Activated CD8-positive, alpha-beta memory T cell treated with anti-CD3 and anti-CD28 coated beads, Interleukin-2, amount 50 U/mL, for 1 hour (primary cell): ENCODE data around the gene GPR132.
"Not testable (repeated sequence)": the region's sequence is repeated elsewhere in the genome, so short reads cannot be mapped to it uniquely, and the experiment has no call there.

Experiments
- DNase-seq: peaks from one replicate; pipeline ENCODE4 v3.0.0-alpha.2; 2020; ENCODE audit errors: extremely low read depth

Gene GPR132

DNA sequence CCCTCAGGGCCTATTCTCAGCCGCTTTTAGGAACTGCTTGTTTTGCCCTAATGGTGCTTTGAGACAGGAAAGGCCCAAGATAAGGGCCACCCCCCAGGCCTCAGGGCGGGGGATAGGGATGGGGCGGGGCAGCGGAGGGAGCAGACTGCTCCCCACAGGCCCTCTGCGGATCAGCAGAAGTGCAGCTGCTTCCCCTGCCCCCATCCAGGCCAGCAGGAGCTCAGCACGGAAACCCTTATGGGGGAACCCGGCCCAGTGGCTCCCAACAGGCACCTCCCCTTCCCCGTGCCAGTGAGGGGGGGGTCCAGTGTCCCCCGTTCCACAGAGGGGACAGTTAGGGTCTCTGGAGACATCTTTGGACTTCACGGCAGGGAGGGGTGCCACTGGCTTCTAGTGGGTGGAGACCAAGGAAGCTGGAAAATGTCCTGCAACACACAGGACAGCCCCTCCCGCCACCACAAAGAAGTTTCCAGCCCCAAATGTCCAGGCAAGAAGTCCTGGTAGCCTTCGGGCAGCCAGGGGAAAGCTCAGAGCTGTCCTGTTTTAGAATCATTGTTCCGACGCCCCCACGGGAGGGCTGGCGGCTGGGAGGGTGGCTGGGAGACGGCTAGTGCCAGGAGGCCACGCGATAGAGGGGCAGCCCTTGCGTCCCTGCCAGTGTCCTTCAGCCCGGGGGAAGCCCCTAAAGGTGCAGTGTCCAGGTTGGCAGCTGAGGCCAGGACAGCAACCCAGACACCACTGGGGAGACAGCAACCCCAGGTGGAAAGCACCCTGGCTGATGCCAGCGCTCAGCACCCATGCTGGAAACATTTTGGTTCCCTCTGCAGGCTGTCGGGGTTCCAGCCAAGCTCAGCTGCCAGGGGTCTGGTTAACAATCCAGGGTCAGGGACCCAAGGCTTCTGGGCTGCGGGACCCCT, 10.4 kb upstream of the GPR132 start:
- DNase-seq: no peak

DNA sequence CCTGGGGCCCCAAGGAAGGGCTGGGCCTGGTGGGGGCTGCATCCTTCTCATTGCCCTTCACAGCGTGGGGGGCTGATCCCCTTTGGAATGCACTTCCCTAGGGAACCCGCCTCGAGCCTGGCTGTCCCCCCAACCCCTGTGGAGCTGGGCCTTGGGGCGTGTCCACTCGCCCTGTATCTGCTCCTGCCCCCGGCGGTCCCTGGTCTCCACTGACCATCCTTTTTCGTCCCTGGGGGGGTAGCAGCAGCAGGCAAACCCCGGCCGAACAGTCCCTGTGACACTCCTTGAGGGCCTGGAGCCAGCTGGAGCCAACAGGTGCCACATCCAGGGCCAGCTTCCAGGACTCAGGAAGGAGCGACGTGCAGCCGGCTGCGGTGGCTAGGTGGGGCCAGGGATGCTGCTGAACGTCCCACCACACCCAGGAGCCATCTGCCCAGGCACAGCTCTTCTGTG, 9.4 kb upstream of the GPR132 start:
- DNase-seq: no peak

DNA sequence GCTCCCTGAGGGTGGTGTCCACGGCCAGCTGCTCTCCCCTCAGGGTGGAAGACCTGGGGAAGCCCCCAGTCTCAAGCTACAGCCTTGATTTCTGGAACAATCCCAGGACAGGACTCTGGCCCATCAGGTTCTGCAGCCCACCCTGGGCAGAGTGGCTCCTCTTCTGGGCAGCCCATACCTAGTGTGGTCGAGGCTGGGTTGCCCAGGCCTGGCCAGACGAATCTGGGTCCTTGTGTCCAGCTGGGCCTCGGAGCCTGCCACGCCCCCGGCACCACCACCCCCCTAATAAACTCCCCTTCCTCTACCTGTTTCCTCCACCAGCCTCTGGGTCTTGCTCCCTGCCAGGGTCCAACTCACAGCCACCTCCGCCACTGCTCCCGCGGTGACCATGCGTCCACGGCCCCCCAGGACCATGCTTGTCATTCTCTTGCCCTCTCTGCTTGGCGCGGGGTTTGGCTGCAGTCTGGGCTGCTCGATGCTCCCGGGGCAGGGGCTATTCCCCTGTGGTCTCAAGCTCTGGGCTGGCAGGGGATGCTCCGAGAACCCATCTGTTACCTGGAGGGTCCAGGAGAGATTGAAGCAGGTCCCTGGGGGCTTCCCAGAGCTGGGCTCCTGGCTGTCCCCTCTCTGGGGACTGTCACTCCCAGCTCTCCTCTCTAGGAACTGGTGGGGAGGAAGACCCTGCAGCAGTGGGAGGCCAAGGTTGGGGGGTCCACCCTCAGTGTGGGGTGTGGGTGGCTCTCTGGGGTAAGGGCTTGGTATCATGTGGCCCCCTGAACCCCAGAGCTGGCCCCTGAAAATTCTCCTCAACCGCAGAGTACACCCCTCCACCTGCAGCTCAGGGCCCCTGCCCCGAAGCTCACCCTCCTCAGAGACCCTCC, 8.7 kb upstream of the GPR132 start:
- DNase-seq: no peak

DNA sequence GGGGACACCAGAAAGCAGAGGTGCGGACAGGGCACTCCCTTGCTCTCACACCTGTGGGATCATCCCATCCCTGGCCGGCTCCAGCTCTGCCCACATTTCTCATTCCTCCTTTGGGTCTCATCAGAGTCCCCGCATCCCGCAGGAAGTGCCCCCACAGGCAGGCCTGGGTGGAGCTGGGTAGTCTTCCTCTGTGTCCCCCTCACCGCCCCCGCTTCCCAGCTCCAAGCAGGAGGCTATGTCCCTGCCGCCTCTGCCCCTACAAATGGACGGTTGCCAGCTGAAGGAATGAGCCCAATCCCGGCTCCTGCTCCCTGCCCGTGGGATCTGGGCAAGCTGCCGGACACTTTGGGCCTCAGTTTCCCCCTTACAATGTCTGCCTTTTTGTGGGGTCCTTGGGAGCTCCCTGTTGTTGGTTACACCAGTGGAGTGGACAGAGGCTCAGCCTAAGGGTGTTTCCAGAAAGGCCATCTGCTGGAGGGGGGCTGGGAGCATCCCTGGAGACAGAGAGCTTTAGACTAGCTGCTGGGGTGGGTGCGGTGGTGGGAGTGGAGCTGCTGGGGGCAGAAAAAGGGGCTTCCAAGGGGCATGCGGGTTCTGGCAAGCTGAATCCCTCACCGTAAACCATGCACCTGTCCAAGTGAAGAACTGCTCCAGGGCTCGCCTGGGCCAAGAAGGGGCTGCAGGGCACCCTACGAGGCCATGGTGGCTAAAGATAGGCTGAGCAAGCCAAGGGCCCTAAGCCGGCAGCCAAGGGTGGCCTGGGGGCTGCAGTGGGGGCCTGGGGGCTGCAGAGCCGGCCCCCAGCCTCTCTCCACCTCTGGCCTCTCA, 7.9 kb upstream of the GPR132 start:
- no peak for DNase-seq

DNA sequence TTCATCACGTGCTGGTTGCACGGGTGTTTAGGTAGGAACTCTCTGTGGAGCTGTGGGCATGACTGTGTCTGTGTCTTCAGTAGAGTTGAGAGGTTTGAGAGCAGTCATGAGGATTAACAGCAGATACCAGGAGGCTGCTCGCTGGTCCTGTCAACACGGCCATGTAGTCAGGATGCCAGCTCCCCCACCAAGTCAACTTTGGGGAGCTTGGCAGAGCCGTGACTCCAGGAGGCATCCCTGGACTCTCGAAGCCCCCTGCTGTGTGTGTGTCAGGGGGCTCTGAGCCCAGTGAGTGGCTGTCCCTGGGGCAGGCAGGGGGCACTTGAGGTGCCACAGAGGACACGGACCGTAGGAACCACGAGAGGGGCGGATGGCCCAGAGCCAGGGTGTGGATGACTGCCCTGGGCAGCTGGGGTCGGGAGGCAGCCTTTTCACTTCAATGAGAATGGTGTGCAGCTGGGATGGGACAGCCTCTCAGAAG, 7.2 kb upstream of the GPR132 start:
- no peak for DNase-seq

DNA sequence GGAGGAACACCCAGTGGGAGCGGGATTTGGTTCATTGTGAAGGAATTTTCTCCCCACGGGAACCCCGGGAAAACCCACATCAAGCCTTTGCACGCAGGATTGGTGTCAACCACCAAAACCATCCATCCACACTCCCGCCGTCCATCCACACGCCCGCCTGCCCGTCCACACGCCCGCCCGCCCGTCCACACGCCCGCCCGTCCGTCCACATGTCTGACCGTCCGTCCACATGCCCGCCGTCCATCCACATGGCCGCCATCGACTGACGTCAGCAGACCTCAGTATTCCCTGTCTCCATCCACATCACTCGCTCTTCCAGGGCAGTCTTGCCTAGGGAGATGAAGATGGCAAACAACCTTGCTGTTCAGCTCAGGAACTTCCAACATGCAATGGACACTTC, 6.7 kb upstream of the GPR132 start:
- no peak for DNase-seq

DNA sequence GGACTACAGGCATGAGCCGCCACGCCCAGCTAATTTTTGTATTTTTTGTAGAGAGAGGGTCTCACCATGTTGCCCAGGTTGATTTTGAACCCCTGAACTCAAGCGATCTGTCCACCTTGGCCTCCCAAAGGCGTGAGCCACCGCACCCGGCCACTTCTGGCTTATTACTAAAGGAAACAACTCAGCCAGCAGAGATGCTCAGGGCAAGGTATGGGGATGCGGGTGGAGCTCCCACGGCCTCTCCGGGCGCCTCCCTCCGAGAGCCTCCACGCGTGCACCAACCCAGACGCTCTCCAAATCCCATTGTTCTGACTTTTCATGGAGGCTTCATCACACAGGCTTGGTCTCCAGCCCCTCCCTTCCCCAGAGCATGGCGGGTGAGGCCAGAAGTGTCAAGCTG, 6.1 kb upstream of the GPR132 start:
- no peak for DNase-seq

DNA sequence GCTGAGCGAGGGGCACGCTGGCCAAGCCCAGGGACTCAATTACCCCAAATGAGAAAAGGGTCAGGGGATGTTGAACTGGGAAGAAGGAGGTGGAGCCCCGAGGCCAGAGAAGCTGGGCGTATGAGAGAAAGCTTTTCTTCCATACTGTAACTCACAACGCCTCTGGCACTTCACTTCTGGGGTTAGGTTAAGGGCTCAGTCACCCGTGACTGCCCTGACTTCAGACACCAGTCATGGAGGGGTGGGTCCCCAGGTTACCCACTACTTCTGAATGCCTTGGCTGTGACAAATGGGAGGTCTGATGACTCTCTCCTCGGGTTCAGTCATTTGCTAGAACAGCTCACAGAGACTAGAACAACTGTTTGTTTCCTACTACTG, 5.5 kb upstream of the GPR132 start:
- DNase-seq: no peak

DNA sequence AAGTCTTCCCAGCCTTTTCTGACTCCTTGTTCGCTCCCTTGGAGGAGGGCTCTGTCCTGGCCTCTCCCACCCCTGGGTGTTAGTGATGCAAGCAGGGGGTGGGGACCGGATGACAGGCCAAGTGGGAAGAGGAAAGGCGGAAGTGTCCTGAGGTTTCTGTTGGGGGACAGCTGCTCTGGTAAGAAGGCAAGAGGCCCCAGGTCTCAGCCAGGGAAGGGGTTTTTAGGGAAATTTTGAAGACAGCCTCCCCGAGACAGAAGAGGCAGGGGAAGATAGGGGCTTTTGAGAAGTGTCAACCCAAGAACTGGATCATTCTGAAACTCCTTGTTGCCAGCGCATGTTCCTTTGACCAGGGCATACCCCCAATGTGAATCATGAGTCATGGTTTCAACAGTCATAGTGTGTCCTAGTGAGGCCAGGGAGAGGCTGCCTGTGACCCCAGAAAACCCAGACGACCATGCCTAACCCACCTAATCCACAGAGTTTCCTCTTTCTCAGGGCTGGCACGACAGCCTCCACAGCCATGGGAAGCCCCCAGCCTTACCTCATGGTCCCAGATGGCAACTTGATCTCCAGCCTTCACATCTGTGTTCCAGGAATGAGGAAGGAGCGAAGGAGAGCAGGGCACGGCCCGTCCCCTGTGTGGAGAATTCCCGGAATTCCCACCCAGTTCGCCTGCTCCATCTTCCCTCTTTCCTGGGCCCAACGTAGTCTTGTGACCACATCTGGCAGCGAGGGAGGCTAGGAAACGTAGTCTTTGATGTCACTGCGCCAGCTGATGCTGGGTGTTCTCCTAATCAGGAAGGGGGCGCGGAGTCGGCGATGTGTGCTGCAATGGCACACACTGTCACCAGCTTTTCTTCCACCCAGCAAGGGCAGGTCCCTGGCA, 4.9 kb upstream of the GPR132 start:
- no peak for DNase-seq

DNA sequence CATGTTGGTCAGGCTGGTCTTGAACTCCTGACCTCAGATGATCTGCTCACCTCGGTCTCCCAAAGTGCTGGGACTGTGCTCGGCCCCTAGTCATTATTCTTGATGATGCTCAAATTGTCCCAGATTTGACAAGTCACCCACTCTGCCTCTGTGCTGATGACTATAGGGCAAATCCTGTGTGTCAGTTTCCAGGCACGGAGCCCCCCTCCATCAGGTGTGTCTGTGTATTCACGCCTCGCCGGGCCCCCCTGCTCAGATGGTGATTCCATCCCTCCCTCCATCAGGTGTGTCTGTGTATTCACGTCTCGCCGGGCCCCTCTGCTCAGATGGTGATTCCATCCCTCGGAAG, 4.3 kb upstream of the GPR132 start:
- DNase-seq: no peak

DNA sequence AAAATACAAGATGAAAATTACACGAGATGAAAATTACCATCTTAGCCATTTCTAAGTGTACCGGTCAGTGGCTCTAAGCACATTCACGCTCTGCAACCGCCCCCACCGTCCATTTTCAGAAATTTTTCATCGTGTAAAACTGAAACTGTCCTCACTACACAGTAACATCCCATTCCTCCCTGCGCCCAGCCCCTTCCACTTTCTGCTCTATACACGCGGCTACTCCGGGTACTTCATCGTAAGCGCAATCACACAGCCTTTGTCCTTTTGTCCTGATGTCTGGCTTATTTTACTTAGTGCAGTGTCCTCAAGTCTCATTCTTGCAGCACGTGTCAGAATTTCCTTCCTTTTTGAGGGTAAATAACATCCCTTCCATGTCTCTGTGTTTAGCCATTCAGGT, 3.6 kb upstream of the GPR132 start:
- DNase-seq: no peak

DNA sequence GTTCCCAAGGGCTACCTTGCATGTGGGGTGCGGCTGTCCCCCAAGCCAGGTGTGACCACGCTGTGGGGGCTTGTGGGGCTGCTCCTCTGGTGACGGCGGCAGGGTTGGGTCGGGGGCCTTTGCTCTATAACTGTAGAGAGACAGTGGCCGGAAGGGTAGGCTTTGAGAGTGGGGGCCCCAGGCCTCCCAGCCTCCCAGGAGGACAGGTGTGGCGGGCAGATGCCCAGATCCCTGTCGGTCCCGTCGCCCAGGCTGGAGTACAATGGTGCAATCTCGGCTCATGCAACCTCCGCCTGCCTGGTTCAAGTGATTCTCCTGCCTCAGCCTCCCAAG, 2.7 kb upstream of the GPR132 start:
- DNase-seq: no peak

DNA sequence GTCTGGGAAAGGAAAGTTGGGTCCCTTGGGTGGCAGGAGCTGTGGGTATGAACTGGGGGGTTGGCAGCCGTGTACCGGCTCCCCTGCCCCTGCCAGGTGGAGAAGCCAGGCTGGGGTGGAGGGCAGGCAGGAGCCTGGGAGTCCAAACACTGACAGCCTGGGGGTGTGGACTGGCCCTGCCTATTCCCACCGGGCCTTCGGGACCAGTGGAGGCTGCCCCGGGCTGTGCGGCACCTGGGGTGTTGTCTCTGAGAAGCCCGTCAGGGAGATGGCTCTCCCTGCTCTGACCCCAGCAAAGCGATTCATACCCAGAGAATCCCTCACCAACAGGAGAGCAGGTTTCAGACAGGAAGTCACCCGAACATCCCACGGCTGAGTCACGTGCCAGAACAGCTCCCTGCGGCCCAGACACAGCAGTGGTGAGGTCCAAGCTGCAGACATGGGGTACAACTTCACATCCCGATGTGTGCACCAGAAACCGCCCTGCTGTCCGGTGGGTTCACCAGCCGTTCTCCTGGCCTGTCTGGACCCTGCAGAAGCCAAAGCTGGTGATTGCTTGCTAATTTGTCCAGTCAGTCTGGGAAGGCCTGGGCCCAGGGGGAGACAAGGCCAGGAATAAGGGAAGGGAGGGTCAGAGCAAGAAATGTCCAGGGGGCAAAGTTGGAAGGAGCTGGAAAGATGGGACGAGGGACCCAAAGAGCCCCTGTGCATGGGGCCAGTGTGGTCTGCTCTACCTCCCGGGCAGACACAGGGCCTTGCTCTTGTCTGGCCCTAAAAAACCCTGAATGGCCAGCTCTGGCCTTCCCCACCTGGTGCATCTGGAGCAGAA, 2.1 kb upstream of the GPR132 start:
- DNase-seq: peak; percentile 49

DNA sequence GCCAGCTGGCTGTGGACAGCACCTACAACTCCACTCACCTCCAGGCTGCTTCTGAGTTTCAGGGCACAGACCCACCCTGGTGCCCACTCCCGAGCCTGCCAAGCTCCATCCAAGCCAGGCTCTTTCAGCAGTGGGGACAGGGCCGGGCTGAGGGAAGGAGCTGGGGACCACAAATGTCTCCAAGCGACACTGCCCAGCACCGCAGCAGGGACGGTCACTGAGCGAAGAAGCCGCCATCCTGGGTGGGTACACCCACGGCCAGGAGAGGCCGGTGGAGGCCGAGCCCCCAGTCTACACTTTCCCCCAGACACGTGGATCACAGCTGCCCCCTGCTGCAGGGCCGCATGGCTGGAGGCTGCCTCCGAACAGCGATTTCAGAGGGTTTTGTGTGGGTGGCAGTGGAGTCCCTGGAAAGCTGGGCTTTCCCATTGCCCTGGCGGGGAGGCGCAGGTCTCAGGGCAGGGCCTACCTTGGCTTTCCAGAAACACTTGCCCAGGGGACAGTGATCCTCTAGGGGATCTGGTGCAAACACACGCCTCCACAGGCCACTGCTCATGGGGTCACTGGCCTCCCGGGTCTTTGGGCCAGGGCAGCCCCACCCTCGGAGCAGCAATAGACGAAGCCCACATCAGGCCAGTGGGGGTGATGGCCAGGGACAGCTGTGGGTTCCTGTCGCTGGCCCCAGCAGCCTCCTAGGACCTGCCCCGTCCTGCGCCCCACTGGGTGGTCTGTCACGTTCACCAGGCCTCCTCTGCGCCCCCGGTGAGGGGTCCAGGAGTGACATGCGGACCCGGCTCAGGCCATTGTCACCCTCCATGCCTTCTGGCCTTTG, 1.2 kb upstream of the GPR132 start:
- no peak for DNase-seq

DNA sequence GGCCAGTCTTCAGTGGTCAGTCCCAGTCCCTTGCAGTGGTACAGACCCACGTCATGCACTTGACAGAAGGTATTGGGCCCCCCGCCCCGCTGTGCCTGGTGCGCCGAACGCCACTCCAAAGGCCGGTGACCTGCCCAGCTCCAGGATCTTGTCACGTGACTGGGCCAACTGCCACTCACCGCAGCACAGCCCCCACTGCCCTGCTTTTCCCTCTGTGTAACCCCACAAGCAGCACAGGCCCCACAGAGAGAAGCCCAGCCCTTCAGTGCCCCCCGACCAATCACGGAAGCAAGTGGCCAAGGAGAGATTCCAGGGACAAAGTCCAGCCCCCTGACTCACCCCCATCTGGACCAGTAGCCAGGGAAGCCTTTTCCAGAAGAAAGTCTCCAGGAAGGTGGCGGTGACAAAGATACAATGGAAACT, 498 bp downstream of the GPR132 start:
- no peak for DNase-seq

DNA sequence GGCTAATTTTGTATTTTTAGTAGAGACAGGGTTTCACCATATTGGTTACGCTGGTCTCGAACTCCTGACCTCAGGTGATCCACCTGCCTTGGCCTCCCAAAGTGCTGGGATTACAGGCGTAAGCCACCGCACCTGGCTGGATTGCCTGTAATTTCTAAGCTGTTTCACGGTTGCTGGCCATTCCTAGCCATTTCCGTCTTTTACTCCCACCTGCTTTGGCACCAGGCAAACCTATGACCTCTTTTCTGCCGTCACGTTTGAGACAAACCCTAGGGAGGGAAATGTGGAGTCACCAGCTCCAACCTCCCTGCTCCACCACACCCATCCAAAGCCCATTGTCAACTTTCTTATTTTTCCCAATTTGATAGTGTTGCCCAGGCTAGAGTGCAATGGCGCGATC, 1.2 kb downstream of the GPR132 start:
- DNase-seq: no peak

DNA sequence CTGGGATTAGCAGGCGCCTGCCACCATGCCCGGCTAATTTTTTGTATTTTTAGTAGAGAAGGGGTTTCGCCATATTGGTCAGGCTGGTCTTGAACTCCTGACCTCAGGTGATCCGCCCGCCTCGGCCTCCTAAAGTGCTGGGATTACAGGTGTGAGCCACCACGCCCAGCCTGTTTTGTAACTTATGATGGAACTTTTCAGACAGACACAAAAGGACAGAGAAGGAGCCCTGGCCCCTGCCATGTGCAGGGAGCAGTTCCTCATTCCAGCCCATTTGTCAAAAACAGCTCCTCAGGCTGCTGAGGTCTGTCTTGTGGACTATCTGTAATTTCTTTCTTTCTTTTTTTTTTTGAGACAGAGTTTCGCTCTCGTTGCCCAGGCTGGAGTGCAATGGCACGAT, 1.7 kb downstream of the GPR132 start:
- DNase-seq: not testable (repeated sequence)

DNA sequence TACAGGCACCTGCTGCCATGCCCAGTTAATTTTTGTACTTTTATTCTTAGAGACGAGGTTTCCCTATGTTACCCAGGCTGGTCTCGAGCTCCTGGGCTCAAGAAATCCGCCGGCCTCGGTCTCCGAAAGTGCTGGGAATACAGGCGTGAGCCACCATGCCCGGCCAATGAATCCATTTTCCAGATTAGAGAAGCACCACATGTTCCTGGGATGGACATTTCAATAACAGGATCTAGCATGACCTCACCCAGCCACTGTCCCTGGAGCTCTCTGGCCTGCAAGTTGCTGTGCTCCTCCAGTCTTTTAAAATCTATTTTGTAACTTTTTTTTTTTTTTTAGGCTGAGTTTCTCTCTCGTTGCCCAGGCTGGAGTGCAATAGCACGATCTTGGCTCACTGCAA, 2.2 kb downstream of the GPR132 start:
- no peak for DNase-seq

DNA sequence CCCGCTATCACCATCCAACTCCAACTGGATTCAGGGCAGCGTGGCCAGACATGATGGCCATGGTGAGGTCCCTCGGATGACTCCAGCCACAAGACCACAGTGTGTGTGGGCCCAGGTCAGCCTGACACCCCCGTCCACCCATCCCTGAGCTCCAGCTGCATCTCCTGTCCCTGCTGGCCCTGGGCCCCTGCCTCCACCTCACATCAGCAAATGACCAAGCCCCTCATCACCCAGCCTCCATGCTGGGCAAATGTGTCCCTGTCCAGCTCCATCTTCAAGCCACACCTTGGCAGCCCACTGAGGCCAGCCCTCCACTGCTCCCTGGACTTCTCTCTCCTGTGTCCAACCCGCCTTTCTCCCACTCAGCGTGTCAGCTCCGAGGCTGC, 3.2 kb downstream of the GPR132 start:
- DNase-seq: no peak
